GM19438 (cell line): ENCODE results near the gene CRYAA.

Experiments
- ATAC-seq: cut with Tn5 transposase; IDR thresholded peaks from one replicate; pipeline ENCODE4 v1.9.1; 2021; ENCODE audit warnings: low read depth; ENCODE audit not compliant: unreplicated experiment

The CRYAA gene

GRCh38 chr21:43198376-43198775 lies 29.6 kb downstream of the CRYAA start:
- no peak for ATAC-seq

GRCh38 chr21:43201491-43201890 lies 32.7 kb downstream of the CRYAA start:
- no peak for ATAC-seq

GRCh38 chr21:43203591-43203990 lies 34.8 kb downstream of the CRYAA start:
- ATAC-seq = no peak

DNA sequence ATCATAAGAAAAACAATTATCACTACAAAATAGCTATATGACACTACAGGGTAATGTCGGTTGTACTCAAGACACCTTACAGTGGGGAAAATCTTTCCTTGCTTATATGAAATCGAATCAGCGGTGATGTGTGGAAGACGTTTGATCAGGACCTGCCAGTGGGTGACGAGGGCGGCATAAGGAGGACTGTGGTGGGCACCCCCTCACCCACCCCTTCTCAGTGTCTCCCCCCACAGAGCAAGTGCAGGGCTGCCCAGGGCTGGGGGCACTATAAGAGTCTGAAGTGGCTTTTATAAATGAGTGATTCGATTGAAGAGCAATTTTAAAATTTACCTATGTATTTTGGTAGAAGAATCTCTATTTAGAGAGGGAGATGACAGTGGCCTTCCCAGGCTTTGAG lies 35.8 kb downstream of the CRYAA start:
- no peak for ATAC-seq

DNA sequence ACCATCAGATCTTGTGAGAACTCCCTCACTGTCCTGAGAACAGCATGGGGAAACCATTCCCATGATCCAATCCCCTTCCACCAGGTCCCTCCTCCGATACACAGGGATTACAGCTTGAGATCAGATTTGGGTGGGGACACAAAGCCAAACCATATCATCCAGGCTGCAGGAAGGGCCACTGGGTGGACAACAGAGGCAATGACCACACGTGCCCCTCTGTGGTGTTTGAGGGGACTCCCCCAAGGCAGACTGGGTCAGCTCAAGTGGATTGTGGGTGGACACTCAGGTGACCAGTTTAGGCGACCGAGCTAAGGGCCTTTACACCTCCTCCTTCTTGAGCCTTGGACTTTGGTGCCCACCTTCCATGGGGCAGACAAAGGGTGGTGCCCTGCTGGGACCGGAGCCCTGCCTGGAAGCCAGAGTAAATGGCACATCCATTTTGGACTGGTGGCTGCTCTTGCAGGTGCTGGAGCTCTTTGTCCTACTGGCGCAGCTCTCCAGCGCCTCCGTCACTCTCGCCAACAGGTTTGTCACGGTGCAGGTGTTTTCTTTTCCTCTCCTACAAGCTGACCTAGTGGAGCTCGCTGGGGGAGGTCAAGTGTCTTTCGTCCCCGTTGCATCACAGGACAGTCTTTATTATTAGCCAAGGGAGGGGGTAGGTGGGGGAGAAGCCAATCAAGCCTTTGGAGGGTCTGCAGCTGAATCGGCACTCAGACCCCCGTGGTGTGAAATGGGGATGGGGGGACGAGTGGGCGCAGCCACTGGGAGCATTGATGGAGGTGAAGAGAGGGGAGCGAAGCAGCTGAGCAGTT lies 37.6 kb downstream of the CRYAA start:
- ATAC-seq = no peak

- no peak for ATAC-seq
Measured at GRCh38 chr21:43207043-43207315, 38.2 kb downstream of the CRYAA start.

DNA sequence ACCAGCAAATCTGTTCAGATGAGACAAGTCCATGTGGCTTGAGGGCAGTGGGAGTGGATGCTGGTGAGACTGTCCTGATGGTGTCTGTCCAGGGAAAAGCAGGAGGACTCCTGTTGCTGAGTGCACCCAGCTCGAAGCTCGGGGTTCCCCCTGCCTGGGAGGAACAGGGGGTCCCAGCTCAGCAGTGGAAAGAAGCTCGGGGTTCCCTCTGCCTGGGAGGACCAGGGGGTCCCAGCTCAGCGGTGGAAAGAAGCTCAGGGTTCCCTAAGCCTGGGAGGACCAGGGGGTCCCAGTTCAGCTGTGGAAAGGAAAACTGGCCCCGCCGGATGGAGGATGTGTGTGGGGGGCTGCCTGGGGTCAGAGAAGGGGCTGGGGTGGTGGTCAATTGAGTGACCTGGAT lies 39.1 kb downstream of the CRYAA start:
- ATAC-seq = no peak

GRCh38 chr21:43208561-43209332 lies 39.9 kb downstream of the CRYAA start:
- ATAC-seq = no peak

DNA sequence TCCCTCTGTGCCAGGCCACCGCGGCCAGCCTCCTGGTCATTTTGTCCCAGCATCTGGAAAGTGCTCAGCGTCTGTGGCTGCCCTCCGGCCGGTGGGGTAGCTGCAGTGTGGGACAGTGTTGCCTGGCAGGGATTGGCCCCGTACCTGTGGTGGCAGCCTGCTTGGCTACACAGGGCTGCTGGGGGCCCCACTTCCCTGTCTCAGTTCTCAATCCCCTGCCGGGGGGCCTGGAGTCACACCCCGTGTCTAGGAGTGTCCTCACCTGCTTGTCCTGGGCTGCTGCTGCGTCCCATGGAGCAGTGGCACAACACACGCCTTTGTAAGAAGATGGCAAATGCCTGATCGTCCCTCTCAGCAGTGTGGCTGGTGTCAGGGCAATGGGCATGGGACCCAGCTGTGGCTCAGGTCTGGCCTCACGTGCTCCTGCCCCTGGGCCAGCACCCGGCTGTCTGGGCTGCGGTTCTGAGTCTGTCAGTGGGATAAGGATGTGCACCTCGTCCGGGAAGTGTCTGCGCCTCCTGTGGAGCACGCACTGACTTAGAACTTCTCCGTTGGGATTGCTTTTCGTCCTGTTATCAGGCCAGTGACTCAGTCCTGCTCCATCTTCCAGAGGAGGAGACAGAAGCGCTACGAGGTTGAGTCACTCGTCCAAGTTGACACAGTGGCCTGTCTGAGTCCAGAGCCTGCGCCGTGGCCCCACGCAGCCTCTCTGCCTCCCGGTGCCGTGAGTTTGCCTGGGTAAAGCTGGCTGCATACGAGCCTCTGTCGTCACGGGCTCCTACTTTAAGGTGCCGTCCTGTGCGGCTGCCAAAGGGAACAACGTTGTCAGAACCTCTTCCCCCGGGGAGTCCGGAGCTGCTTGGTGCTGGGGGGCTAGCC lies 41.0 kb downstream of the CRYAA start:
- no peak for ATAC-seq

- ATAC-seq = no peak
Measured at GRCh38 chr21:43210454-43211071, 41.8 kb downstream of the CRYAA start.

GRCh38 chr21:43211072-43211759 lies 42.4 kb downstream of the CRYAA start:
- ATAC-seq = no peak

- no peak for ATAC-seq
Measured at GRCh38 chr21:43211760-43212115, 42.9 kb downstream of the CRYAA start.
